ENCODE results near the gene SLC45A2.

Gene SLC45A2

DNA sequence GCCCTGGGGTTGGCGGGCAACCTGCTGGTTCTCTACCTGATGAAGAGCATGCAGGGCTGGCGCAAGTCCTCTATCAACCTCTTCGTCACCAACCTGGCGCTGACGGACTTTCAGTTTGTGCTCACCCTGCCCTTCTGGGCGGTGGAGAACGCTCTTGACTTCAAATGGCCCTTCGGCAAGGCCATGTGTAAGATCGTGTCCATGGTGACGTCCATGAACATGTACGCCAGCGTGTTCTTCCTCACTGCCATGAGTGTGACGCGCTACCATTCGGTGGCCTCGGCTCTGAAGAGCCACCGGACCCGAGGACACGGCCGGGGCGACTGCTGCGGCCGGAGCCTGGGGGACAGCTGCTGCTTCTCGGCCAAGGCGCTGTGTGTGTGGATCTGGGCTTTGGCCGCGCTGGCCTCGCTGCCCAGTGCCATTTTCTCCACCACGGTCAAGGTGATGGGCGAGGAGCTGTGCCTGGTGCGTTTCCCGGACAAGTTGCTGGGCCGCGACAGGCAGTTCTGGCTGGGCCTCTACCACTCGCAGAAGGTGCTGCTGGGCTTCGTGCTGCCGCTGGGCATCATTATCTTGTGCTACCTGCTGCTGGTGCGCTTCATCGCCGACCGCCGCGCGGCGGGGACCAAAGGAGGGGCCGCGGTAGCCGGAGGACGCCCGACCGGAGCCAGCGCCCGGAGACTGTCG is 47.3 kb downstream of the SLC45A2 start:
- no peak overlapping the region for H3K4me3 ChIP-seq (ENCODE audit: low read depth, low read length)
- TF ChIP-seq, protein P1, sequence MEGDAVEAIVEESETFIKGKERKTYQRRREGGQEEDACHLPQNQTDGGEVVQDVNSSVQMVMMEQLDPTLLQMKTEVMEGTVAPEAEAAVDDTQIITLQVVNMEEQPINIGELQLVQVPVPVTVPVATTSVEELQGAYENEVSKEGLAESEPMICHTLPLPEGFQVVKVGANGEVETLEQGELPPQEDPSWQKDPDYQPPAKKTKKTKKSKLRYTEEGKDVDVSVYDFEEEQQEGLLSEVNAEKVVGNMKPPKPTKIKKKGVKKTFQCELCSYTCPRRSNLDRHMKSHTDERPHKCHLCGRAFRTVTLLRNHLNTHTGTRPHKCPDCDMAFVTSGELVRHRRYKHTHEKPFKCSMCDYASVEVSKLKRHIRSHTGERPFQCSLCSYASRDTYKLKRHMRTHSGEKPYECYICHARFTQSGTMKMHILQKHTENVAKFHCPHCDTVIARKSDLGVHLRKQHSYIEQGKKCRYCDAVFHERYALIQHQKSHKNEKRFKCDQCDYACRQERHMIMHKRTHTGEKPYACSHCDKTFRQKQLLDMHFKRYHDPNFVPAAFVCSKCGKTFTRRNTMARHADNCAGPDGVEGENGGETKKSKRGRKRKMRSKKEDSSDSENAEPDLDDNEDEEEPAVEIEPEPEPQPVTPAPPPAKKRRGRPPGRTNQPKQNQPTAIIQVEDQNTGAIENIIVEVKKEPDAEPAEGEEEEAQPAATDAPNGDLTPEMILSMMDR (IDR thresholded peaks at IDR 0.05; ENCODE audit: low read depth, low read length) = no peak

DNA sequence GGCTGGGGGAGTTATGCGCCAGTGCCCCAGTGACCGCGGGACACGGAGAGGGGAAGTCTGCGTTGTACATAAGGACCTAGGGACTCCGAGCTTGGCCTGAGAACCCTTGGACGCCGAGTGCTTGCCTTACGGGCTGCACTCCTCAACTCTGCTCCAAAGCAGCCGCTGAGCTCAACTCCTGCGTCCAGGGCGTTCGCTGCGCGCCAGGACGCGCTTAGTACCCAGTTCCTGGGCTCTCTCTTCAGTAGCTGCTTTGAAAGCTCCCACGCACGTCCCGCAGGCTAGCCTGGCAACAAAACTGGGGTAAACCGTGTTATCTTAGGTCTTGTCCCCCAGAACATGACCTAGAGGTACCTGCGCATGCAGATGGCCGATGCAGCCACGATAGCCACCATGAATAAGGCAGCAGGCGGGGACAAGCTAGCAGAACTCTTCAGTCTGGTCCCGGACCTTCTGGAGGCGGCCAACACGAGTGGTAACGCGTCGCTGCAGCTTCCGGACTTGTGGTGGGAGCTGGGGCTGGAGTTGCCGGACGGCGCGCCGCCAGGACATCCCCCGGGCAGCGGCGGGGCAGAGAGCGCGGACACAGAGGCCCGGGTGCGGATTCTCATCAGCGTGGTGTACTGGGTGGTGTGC is 48.0 kb downstream of the SLC45A2 start, which contains the start of gene RXFP3:
Gene RXFP3 (plus strand): TSS at position 6 of the 636 bp plus-strand sequence. CDS start 355 bp downstream, at position 361.
- TF ChIP-seq, protein P1 (IDR thresholded peaks at IDR 0.05; ENCODE audit: low read depth, low read length) = no peak
- H3K4me3 ChIP-seq (ENCODE audit: low read depth, low read length) = peak within 1 kb of the TSS; percentile 49

DNA sequence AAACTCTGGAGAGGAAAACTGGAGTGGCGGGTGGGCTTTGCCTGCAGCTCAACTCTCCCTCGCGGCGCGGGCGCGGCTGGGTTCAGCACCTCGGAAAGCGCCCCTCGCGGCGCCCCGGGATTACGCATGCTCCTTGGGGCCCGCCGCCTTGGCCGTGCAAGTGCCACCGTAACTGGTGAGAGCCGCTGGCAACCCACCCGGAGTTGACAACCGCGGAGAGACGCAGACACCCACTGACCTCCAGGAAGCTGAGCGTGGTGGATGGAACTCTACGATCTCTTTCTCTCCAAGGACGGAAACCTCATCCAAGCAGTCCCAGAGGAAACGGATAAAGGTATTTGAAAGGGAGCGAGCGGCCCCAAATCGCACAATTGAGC is 48.5 kb downstream of the SLC45A2 start:
- peak overlapping the region; percentile 49 for H3K4me3 ChIP-seq (ENCODE audit: low read depth, low read length)
- TF ChIP-seq, protein P1 (IDR thresholded peaks at IDR 0.05; ENCODE audit: low read depth, low read length) = peak; percentile 7; the same call in 1 of the 2 replicates

DNA sequence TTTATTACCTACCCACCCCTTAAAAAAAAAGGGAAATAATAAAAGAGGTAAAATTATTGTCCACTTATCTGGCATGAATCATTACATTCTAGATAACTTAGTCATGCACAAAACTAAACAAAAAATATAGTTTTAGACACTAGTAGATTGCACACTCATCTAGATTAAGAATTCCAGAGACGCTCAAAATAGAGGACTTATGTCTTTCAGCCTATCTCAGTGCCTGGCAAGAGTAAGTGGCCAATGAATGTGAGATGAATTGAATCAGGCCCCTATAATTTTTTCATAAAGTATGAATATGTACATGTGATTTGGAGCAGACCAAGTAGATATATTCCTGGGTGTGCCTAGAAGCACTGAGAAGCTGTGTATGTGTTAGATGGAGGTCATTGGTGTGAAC is 50.3 kb downstream of the SLC45A2 start:
- H3K4me3 ChIP-seq (ENCODE audit: low read depth, low read length) = no peak overlapping the region
- TF ChIP-seq, protein P1 (IDR thresholded peaks at IDR 0.05; ENCODE audit: low read depth, low read length) = no peak

DNA sequence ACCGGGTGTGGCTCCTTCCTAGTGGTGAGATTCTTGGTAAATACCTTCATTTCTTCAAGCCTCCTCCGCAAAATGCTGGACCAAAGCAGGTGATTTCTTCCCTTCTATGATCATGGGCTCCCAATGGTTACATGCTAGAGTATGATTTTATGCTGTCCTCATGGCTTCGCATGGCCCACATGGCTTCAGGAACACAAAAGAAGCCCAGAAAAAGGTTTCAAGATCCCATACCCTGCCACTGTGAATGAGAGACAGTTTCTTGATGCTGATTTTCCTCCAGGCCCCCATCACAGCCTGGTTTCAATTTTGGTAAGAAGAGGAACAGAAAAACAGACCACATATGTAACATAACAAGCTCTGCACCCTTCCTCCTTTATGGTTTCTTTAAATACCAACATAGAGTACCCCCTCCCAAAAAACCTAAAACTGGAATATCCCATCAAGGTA is 50.7 kb downstream of the SLC45A2 start:
- TF ChIP-seq, protein P1 (IDR thresholded peaks at IDR 0.05; ENCODE audit: low read depth, low read length) = no peak

DNA sequence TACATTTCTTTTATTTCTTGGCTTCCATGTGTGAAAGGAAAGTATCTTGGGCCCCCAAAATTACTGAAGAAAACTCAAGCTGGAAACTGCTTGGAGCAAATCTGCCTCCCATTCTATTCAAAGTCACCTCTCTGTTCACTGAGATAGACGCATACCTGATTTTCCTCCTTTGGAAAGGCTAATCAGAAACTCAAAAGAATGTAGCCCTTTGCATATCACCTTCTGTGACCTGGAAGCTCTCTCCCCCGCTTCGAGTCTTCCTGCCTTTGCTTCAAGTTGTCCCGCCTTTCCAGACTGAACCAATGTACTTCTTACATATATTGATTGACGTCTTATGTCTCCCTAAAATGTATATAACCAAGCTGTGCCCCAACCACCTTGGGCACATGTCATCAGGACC is 53.4 kb downstream of the SLC45A2 start:
- TF ChIP-seq, protein P1 (IDR thresholded peaks at IDR 0.05; ENCODE audit: low read depth, low read length) = no peak
- no peak overlapping the region for H3K4me3 ChIP-seq (ENCODE audit: low read depth, low read length)

More for the DNA sequence above, 50.7 kb downstream of the SLC45A2 start:
- H3K4me3 ChIP-seq (ENCODE audit: low read depth, low read length) = no peak overlapping the region
